ENCODE results near the gene PLA2G2C.

GRCh38 chr1:20194224-20194623 lies 7.9 kb upstream of the PLA2G2C start:
- TF ChIP-seq CTCF (IDR thresholded peaks at IDR 0.05) (no peak), POLR2A (IDR thresholded peaks at IDR 0.05) (no peak)
